SK-N-SH treated with all-trans-retinoic acid at 6 μM for 48 hours (cell line): ENCODE results near the gene MYO5B.

Experiments
- ATAC-seq: fragments of 200-7000 bp; cut with Tn5 transposase; 3 replicates; pipeline ENCODE4 v1.9.1; 2020; ENCODE audit warnings: mild to moderate bottlenecking, moderate library complexity
- ARNTL ChIP-seq: fragments of 450-650 bp; formaldehyde crosslinking; IDR thresholded peaks from 2 replicates; pipeline ENCODE4 v1.5.0; 2020; ENCODE audit warnings: low read depth, mild to moderate bottlenecking, moderate library complexity, borderline replicate concordance
- BACH2 ChIP-seq: fragments of 250-450 bp; sonication (Bioruptor Pico); IDR thresholded peaks from 2 replicates; pipeline ENCODE4 v1.9.0; 2021; ENCODE audit warnings: mild to moderate bottlenecking, borderline replicate concordance
- CREB5 ChIP-seq: fragments of 250-450 bp; sonication (Bioruptor Pico); IDR thresholded peaks from 2 replicates; pipeline ENCODE4 v1.5.1; 2020; ENCODE audit warnings: low read depth, mild to moderate bottlenecking, moderate library complexity
- CSDC2 ChIP-seq: fragments of 250-450 bp; sonication (Bioruptor Pico); IDR thresholded peaks from 2 replicates; pipeline ENCODE4 v1.5.0; 2020; ENCODE audit warnings: mild to moderate bottlenecking, moderate library complexity
- CSRNP3 ChIP-seq: fragments of 250-450 bp; sonication (Bioruptor Pico); IDR thresholded peaks from 2 replicates; pipeline ENCODE4 v1.5.1; 2021; ENCODE audit warnings: mild to moderate bottlenecking, moderate library complexity
- ESRRG ChIP-seq: fragments of 250-450 bp; sonication (Bioruptor Pico); IDR thresholded peaks from 2 replicates; pipeline ENCODE4 v1.6.1; 2021; ENCODE audit warnings: mild to moderate bottlenecking
- GLIS3 ChIP-seq: fragments of 250-450 bp; sonication (Bioruptor Pico); IDR thresholded peaks from 2 replicates; pipeline ENCODE4 v1.5.0; 2020; ENCODE audit warnings: mild to moderate bottlenecking, moderate library complexity
- ISL1 ChIP-seq: fragments of 250-450 bp; sonication (Bioruptor Pico); IDR thresholded peaks from 2 replicates; pipeline ENCODE4 v2.1.2; 2022; ENCODE audit warnings: mild to moderate bottlenecking, moderate library complexity
- PATZ1 ChIP-seq: fragments of 250-450 bp; sonication (Bioruptor Pico); IDR thresholded peaks from 2 replicates; pipeline ENCODE4 v1.8.0; 2020; ENCODE audit warnings: mild to moderate bottlenecking, moderate library complexity, borderline replicate concordance
- POU6F1 ChIP-seq: fragments of 250-450 bp; sonication (Bioruptor Pico); IDR thresholded peaks from 2 replicates; pipeline ENCODE4 v1.8.0; 2021; ENCODE audit warnings: low read depth, mild to moderate bottlenecking, moderate library complexity, borderline replicate concordance
- PPARA ChIP-seq: fragments of 250-450 bp; sonication (Bioruptor Pico); IDR thresholded peaks from 2 replicates; pipeline ENCODE4 v1.5.0; 2020; ENCODE audit warnings: mild to moderate bottlenecking, borderline replicate concordance
- SNAI2 ChIP-seq: fragments of 250-450 bp; sonication (Bioruptor Pico); IDR thresholded peaks from 2 replicates; pipeline ENCODE4 v1.5.0; 2020; ENCODE audit warnings: mild to moderate bottlenecking, moderate library complexity
- TCF4 ChIP-seq: fragments of 250-450 bp; sonication (Bioruptor Pico); IDR thresholded peaks from 2 replicates; pipeline ENCODE4 v1.8.0; 2021; ENCODE audit warnings: mild to moderate bottlenecking, moderate library complexity, borderline replicate concordance
- TOX ChIP-seq: fragments of 250-450 bp; sonication (Bioruptor Pico); IDR thresholded peaks from 2 replicates; pipeline ENCODE4 v1.8.0; 2021; ENCODE audit warnings: mild to moderate bottlenecking, moderate library complexity, borderline replicate concordance
- TSHZ2 ChIP-seq: fragments of 250-450 bp; sonication (Bioruptor Pico); IDR thresholded peaks from 2 replicates; pipeline ENCODE4 v1.5.0; 2020; ENCODE audit warnings: mild to moderate bottlenecking, moderate library complexity
- ZC3H10 ChIP-seq: fragments of 250-450 bp; sonication (Bioruptor Pico); IDR thresholded peaks from 2 replicates; pipeline ENCODE4 v1.5.1; 2021; ENCODE audit warnings: mild to moderate bottlenecking, moderate library complexity
- ZFP3 ChIP-seq: fragments of 250-450 bp; sonication (Bioruptor Pico); IDR thresholded peaks from 2 replicates; pipeline ENCODE4 v1.5.0; 2020; ENCODE audit warnings: mild to moderate bottlenecking, moderate library complexity
- ZFP30 ChIP-seq: fragments of 450-650 bp; formaldehyde crosslinking; IDR thresholded peaks from 2 replicates; pipeline ENCODE4 v1.5.0; 2022; ENCODE audit warnings: mild to moderate bottlenecking, moderate library complexity
- ZNF565 ChIP-seq: fragments of 450-650 bp; formaldehyde crosslinking; conservative IDR thresholded peaks from 2 replicates; pipeline ENCODE4 v1.5.0; 2020; ENCODE audit warnings: low read depth, mild to moderate bottlenecking, moderate library complexity
- ZNF70 ChIP-seq: fragments of 450-650 bp; formaldehyde crosslinking; IDR thresholded peaks from 2 replicates; pipeline ENCODE4 v1.5.0; 2020; ENCODE audit warnings: mild to moderate bottlenecking, moderate library complexity
- ZNF8 ChIP-seq: fragments of 450-650 bp; formaldehyde crosslinking; IDR thresholded peaks from 2 replicates; pipeline ENCODE4 v1.5.0; 2020; ENCODE audit warnings: mild to moderate bottlenecking, moderate library complexity

Gene MYO5B

GRCh38 chr18:49926106-49926745, 268.7 kb downstream of the MYO5B start:
- no peak for TF ChIP-seq TSHZ2
- no peak for TF ChIP-seq CSRNP3 (CRISPR knock-in tag)
- no peak for TF ChIP-seq ZFP3 (CRISPR knock-in tag)
- TF ChIP-seq POU6F1 (CRISPR knock-in tag) = no peak
- TF ChIP-seq TCF4 (CRISPR knock-in tag) = no peak
- TF ChIP-seq ZFP30 (CRISPR knock-in tag) = no peak
- no peak for TF ChIP-seq PATZ1 (CRISPR knock-in tag)
- TF ChIP-seq CREB5 (CRISPR knock-in tag) = no peak
- no peak for TF ChIP-seq ZNF8 (CRISPR knock-in tag)
- no peak for TF ChIP-seq ARNTL (CRISPR knock-in tag)
- TF ChIP-seq PPARA (CRISPR knock-in tag) = no peak
- no peak for ATAC-seq

- no peak for ATAC-seq
- TF ChIP-seq TOX (CRISPR knock-in tag) (no peak), ZFP3 (CRISPR knock-in tag) (no peak), CSDC2 (CRISPR knock-in tag) (no peak)
- TF ChIP-seq, all 23 proteins: peak for 0
These were observed 270.5 kb downstream of the MYO5B start for GRCh38 chr18:49924293-49924983.

GRCh38 chr18:49922228-49922627, 272.7 kb downstream of the MYO5B start:
- ATAC-seq = no peak
- TF ChIP-seq TOX (CRISPR knock-in tag) = no peak
- no peak for TF ChIP-seq SNAI2
- TF ChIP-seq CREB5 (CRISPR knock-in tag) = no peak
- TF ChIP-seq BACH2 = no peak
- no peak for TF ChIP-seq ARNTL (CRISPR knock-in tag)
- TF ChIP-seq ZNF565 (CRISPR knock-in tag) = no peak
- no peak for TF ChIP-seq PPARA (CRISPR knock-in tag)
- no peak for TF ChIP-seq ZFP3 (CRISPR knock-in tag)
- no peak for TF ChIP-seq CSRNP3 (CRISPR knock-in tag)
- no peak for TF ChIP-seq TSHZ2
- no peak for TF ChIP-seq ZNF70 (CRISPR knock-in tag)
- TF ChIP-seq ISL1 (CRISPR knock-in tag) = no peak
- no peak for TF ChIP-seq ESRRG (CRISPR knock-in tag)
- TF ChIP-seq ZNF8 (CRISPR knock-in tag) = no peak
- TF ChIP-seq ZC3H10 (CRISPR knock-in tag) = no peak
- TF ChIP-seq GLIS3 (CRISPR knock-in tag) = no peak
